Transverse colon (tissue), 4 donors: ENCODE data around the gene USP22. TPM values are rescaled to one million over a fixed set of nuclear protein-coding genes. Genes with fewer than 3 reads are reported as not detected.

Source experiments
- DNase-seq: peaks from one replicate; pipeline ENCODE4 v3.0.0-alpha.2; 2019
- H3K27ac ChIP-seq, 4 donors: fragments of 200-600 bp; sonication (generic); 2 replicates each; pipeline ENCODE4 v1.5.1; 2016 to 2018; ENCODE audit warnings: inconsistent platforms in 4 of 4
- H3K27me3 ChIP-seq: fragments of 200-600 bp; sonication (generic); 2 replicates; pipeline ENCODE4 v1.5.1; 2017; ENCODE audit warnings: inconsistent platforms
- H3K36me3 ChIP-seq, 4 donors: fragments of 200-600 bp; sonication (generic); 2 replicates each; pipeline ENCODE4 v1.5.1; 2017 to 2019; ENCODE audit warnings: inconsistent platforms in 4 of 4
- H3K4me1 ChIP-seq, 4 donors: fragments of 200-600 bp; sonication (generic); 2 replicates each; pipeline ENCODE4 v1.5.1; 2017 to 2020; ENCODE audit warnings: inconsistent platforms in 4 of 4
- H3K4me3 ChIP-seq, 4 donors: fragments of 200-600 bp; sonication (generic); 1 replicate in 1 of 4; 2 replicates in 3 of 4; pipeline versions ENCODE4 v1.5.1 to v1.6.1; 2017 to 2019; ENCODE audit warnings: inconsistent platforms in 4 of 4
- H3K9me3 ChIP-seq, 2 donors: fragments of 200-600 bp; sonication (generic); 2 replicates each; pipeline ENCODE4 v1.5.1; 2017 to 2019; ENCODE audit warnings: inconsistent platforms in 2 of 2
- EP300 ChIP-seq: sonication (generic); formaldehyde crosslinking; IDR thresholded peaks from one replicate; pipeline ENCODE4 v1.6.1; 2017; ENCODE audit warnings: antibody characterized with exemption, low read depth
- POLR2A ChIP-seq: fragments of 450-650 bp; IDR thresholded peaks from one replicate; pipeline ENCODE4 v1.6.1; 2016; ENCODE audit warnings: antibody characterized with exemption, mild to moderate bottlenecking, moderate library complexity
- POLR2AphosphoS5 ChIP-seq, 3 donors: sonication (generic); formaldehyde crosslinking; IDR thresholded peaks; one replicate each; pipeline ENCODE4 v1.6.1; 2016; ENCODE audit warnings: antibody characterized with exemption in 3 of 3
- WGBS, 2 donors: methylation state at CpG; one replicate each; pipeline ENCODE4 v1.1.5; 2018; ENCODE audit warnings: low coverage in 1 of 2; 5-methylcytosine and 5-hydroxymethylcytosine counted together
- in situ Hi-C, 4 donors: fragments of 200-750 bp; cut with MboI; loops; one replicate each; pipeline versions ENCODE4 v1.15.0 to v1.15.1; 2017; ENCODE audit warnings: low sequenced_read_pairs in 3 of 4, low pct_ligation_motif_present in 1 of 4, low pct_unique_long_range_greater_than_20kb in 1 of 4
- intact Hi-C: fragments of 100-400 bp; cut with DNase I; formaldehyde crosslinking; loops from one replicate; pipeline ENCODE4 v1.15.1; 2023; ENCODE audit warnings: low total_unique reads
- total RNA-seq, 4 donors: library from RNA; depleted of rRNA; stranded (reverse); fragments of >200 nt; gene quantifications; one replicate each; pipeline ENCODE4 v1.1.0, GENCODE V29; 2016
- TF ChIP-seq, protein P1 (sequence below), 5 experiments: fragments of 200-600 bp in 3 of 5; fragments of 450-650 bp in 2 of 5; sonication (generic) in 3 of 5; IDR thresholded peaks; 1 replicate in 2 of 5; 2 replicates in 3 of 5; pipeline ENCODE4 v1.5.1; 2016 to 2017; ENCODE audit warnings: antibody characterized with exemption in 5 of 5, inconsistent platforms in 3 of 5, mild to moderate bottlenecking in 2 of 5, moderate library complexity in 1 of 5

USP22 gene
- total RNA-seq, 4 donors from 2014 or later, result 95.5 to 123 (median 108) TPM

DNA sequence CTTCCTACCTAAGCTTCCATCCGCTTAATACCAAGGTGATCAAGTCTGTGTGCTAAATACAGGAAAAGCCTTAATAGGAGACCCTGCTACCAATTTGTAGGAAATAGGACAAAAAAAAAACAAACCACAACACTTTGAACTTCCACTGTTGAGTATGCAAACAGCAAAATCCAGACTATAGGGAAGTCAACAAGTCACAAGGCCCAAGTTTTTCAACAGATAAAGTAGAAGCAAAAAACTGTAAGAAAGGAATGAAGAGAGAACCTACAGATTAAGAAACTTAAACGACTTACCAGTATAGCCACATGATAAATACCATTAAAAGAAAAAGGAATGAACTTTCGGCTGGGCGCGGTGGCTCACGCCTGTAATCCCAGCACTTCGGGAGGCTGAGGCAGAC, 7.4 kb downstream of the USP22 start:
- H3K9me3 ChIP-seq, result no peaks in the 10 kb centered on the region
- H3K36me3 ChIP-seq, result no peaks in the 10 kb centered on the region
- peak overlapping the region; percentile 35 to 54 (median 42) for H3K27ac ChIP-seq
- no peaks in the 10 kb centered on the region for H3K27me3 ChIP-seq
- WGBS, 2 donors, result 79 to 82% methylated on average over 2 to 7 of the region's 7 CpGs
- no peak for TF ChIP-seq EP300
- no peak for TF ChIP-seq POLR2AphosphoS5 (IDR thresholded peaks at IDR 0.05)
- TF ChIP-seq POLR2A, result no peak
- TF ChIP-seq, protein P1, sequence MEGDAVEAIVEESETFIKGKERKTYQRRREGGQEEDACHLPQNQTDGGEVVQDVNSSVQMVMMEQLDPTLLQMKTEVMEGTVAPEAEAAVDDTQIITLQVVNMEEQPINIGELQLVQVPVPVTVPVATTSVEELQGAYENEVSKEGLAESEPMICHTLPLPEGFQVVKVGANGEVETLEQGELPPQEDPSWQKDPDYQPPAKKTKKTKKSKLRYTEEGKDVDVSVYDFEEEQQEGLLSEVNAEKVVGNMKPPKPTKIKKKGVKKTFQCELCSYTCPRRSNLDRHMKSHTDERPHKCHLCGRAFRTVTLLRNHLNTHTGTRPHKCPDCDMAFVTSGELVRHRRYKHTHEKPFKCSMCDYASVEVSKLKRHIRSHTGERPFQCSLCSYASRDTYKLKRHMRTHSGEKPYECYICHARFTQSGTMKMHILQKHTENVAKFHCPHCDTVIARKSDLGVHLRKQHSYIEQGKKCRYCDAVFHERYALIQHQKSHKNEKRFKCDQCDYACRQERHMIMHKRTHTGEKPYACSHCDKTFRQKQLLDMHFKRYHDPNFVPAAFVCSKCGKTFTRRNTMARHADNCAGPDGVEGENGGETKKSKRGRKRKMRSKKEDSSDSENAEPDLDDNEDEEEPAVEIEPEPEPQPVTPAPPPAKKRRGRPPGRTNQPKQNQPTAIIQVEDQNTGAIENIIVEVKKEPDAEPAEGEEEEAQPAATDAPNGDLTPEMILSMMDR (IDR thresholded peaks at IDR 0.05), result no peak
- no peak overlapping the region for H3K4me3 ChIP-seq
- intact Hi-C loops, result no loop called here
- DNase-seq, result no peak
- in situ Hi-C loops, result no loop called here
- peaks cover 42 to 90% (median 59%) of the 10 kb centered on the region in 4 donors for H3K4me1 ChIP-seq

DNA sequence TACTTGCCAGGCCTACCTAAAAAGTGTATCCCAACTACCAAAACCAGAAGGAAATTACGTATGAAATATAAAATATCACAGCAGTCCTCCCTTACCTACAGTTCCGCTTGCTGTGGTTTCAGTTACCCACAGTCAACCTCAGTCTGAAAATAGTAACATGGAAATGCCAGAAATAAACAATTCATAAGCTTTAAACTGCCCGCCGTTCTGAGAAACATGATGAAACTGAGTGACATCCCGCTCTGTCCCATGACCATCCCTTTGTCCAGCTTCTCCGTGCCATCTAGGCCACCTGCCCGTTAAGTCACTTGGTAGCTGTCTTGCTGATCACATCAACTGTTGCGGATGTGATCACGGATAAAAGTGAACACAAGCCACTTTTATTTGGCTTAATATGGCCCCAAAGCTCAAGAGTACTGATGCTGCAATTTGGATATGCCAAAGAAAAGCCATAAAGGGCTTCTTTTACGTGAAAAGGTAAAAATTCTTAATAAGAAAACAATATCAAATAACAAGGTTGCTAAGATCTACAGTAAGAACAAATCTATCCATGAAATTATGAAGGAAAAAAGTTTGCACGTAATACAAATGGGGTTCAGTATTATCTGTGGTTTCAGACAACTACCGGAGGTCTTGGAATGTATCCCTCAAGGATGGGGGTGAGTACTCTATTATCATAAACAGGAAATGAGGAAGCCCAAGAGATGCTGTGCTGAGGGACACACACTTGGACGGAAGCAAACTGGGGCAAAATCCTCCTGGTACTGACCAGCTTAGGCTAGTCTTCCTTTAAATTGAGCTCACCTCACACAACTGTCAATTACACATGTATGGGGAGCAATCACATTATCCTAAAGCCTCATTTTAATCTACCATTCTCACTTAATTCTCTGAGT, 8.2 kb downstream of the USP22 start:
- Histone ChIP-seq H3K36me3 (no peaks in the 10 kb centered on the region), H3K4me3 (peak overlapping the region in 1 of 4 donors; percentile 6), H3K27ac (peak overlapping the region; percentile 35 to 54 (median 42)), H3K4me1 (peaks cover 40 to 86% (median 55%) of the 10 kb centered on the region in 4 donors), H3K9me3 (no peaks in the 10 kb centered on the region), H3K27me3 (no peaks in the 10 kb centered on the region)
- in situ Hi-C loops, result no loop called here
- peak in 1 of 3 donors; percentile 8 for TF ChIP-seq POLR2AphosphoS5 (IDR thresholded peaks at IDR 0.05)
- no peak for TF ChIP-seq POLR2A
- intact Hi-C loops, result no loop called here
- WGBS, 2 donors, result 34 to 50% methylated on average over 4 to 13 of the region's 13 CpGs
- no peak for DNase-seq

DNA sequence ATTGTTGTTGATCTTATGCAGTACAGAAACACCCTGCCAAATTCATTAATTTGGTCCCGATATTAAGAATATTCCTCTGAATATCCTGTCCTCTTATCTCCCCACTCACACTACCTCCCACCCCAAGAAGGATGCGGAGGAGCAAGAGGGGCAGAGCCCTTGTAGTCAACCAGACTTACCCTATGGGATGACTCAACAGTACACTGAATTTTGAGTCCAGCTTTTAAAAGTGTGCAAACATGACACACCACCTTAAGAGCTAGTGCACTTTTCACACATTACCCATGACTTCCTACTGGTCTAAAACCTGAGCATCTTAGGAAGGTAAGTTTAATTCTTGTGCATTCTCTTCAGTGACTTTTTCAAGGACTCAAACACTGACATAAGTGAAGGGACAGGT, 9.5 kb downstream of the USP22 start:
- no peak overlapping the region for H3K27ac ChIP-seq
- no peak overlapping the region for H3K4me3 ChIP-seq
- no peaks in the 10 kb centered on the region for H3K9me3 ChIP-seq
- peaks cover 38 to 86% (median 55%) of the 10 kb centered on the region in 4 donors for H3K4me1 ChIP-seq
- in situ Hi-C loops, result no loop called here
- no peak for TF ChIP-seq POLR2AphosphoS5 (IDR thresholded peaks at IDR 0.05)
- TF ChIP-seq, protein P1 (IDR thresholded peaks at IDR 0.05), result no peak
- TF ChIP-seq POLR2A, result no peak
- no peak for TF ChIP-seq EP300
- no peaks in the 10 kb centered on the region for H3K27me3 ChIP-seq
- intact Hi-C loops, result no loop called here
- DNase-seq, result no peak
- peaks cover 0 to 2% (median 0%) of the 10 kb centered on the region in 4 donors for H3K36me3 ChIP-seq
- WGBS, 2 donors, result 80 to 86% methylated on average over 2 of the region's 2 CpGs

DNA sequence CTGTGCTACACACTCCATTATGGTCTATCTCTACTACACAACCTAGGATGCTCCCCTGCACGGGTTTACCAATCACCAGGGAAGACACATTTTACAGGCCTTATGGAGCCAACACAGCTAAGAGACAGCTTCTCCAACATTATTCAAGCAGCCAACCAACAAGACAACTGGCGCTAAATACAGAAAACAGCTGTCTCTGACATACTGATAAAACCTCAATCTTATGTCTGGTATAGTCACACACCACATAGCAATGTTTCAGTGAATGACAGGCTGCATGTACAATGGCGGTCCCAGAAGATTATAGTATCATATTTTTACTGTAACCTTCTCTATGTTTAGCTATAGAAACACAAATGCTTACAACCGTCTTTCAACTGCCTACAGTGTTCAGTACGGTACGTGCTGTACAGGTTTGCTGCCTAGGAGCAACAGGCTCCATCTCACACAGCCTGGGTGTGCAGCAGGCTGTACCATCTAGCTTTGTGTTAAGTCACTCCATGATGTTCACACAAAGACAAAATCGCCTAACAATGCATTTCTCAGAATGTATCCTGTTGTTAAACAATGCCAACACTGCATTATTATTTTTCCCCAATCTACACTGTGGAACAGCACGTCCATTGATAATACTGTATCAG, 10.9 kb downstream of the USP22 start:
- in situ Hi-C loops (no loop called here), intact Hi-C loops (no loop called here)
- Histone ChIP-seq H3K27me3 (no peaks in the 10 kb centered on the region), H3K27ac (no peak overlapping the region), H3K36me3 (peaks cover 0 to 16% (median 6%) of the 10 kb centered on the region in 4 donors), H3K4me1 (peaks cover 38 to 75% (median 44%) of the 10 kb centered on the region in 4 donors), H3K9me3 (no peaks in the 10 kb centered on the region), H3K4me3 (no peak overlapping the region)
- TF ChIP-seq, protein P1 (IDR thresholded peaks at IDR 0.05), result no peak
- TF ChIP-seq POLR2AphosphoS5 (IDR thresholded peaks at IDR 0.05) (no peak), EP300 (no peak), POLR2A (no peak)
- WGBS, 2 donors, result 73 to 76% methylated on average over 8 of the region's 8 CpGs
- no peak for DNase-seq
